T-helper 1 cell treated with Interleukin-12 subunit alpha and Interleukin-12 subunit beta and Interleukin-4 antibody, amounts not matched to agents 30 ng/mL and 1 ng/mL, for 36 hours (primary cell): ENCODE results near the gene KLHL42. TPM values are rescaled to one million over a fixed set of nuclear protein-coding genes. Genes with fewer than 3 reads are reported as not detected.
"Not testable (repeated sequence)": the region's sequence is repeated elsewhere in the genome, so short reads cannot be mapped to it uniquely, and the experiment has no call there.

ENCODE experiments used
- intact Hi-C: fragments of 100-400 bp; cut with micrococcal nuclease; formaldehyde crosslinking; loops from one replicate; pipeline ENCODE4 v1.15.1; 2024
- total RNA-seq: library from RNA; stranded (reverse); gene quantifications from 2 replicates; pipeline ENCODE4 v1.2.3, GENCODE V29; 2022

Gene KLHL42
- total RNA-seq, result 17.5 and 20.5 TPM in 2 replicates

DNA sequence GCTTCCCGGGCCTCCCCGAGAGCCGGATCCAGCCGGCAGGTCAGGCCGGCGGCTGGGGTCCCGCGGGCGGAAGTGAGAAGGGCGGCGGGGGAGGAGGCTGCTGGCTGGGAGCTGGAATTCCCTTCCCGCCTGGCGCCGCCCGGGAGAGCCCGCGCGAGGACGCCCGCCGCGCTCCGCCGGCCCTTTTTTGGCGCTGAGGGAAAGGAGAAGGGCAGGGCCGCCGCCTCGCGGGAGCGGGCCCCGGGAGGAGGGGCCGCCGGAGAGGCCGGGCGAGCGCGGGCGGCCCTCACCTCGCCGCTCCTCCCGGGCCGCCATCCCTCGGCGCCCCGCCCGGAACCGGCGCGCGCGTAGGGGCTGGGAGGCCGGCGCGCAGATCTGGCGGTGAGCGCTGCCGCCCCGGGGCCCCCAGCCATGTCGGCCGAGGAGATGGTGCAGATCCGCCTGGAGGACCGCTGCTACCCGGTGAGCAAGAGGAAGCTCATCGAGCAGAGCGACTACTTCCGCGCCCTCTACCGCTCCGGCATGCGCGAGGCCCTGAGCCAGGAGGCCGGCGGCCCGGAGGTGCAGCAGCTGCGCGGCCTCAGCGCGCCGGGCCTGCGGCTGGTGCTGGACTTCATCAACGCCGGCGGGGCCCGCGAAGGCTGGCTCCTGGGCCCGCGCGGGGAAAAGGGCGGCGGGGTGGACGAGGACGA, at the start of gene KLHL42, which contains the start of gene MANSC4:
Gene KLHL42 (plus strand): TSS at position 314 of the 692 bp plus-strand sequence. CDS start 98 bp downstream, at position 412.
Gene MANSC4 (minus strand): TSS at position 317 of the 692 bp plus-strand sequence. CDS start 8,960 bp downstream, outside the sequence.
- intact Hi-C loops, result loop anchor here (1.0 to 5.0 kb wide), 6 partner anchors 17 to 843 kb away; partner anchors contain the start of genes FGFR1OP2, INTS13 and MRPS35

DNA sequence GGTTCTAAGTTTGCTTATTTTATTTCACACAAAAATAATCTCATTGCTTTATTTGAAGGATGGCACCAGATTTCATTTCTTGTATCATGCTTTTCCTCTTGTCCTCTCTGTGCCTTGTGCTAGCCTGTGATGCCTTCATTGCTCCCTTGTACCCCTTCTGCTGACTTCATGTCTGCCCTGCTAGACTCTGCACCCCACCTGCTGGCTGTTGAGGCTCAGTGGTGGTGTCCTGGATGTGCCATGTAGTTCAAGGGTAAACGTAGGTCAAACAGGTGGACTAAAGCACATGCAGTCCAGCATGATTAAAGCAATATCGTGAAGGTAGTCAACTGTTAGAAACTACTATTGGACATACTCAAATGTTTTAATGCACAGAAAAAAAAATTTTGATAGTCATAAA, 47.8 kb upstream of the KLHL42 start:
- intact Hi-C loops, result loop anchor here (2.0 kb wide), 1 partner anchor 49 kb away; the partner anchor contains the start of genes KLHL42 and MANSC4

DNA sequence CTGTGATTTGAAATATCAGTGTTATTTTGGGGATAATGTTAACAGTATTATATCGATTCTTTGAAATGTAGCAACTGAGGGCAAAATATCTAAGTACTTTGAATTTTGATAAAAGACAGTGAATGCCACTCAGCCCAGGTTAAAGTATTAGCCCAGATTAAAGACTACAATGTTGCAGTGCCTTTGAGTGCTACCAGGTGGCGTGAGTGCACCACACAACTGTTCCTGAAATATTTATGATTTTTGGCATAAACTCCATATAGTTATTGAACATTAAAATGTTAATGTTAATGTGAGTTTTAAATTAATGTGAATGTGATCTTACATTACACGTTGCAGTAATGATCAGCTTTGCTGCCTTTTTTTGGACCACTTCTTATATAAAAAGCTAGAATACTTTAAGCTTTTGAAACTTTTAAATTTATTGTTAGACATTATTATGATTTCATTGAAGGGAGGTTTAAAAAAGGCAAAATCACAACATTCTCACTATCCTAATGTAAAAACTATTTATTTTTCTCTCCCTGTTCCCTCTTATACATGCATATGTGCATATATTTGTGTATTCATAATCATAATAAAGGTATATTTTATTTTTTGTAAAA, 46.9 kb upstream of the KLHL42 start:
- intact Hi-C loops, result loop anchor here (1.0 to 2.0 kb wide), 4 partner anchors 48 to 1265 kb away; partner anchors contain the start of genes KLHL42 and MANSC4

DNA sequence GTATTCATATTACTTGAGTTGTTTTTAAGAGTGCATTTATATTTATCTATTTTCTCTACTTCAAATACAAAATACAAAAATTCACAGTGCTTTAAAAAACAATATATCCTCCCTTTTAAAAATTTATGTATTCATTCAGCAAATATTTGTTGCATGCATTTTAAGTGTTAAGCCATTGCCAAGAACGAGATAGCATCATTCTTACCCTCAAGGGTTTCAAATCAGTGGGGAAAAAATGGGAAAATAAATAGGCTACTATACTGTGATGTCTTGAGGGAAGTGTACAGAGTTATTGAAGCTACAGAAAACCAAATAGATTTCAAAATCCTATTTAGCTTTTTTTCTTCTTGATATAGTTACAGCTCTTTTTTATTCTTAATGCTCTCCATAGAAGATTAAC, 46.2 kb upstream of the KLHL42 start:
- intact Hi-C loops, result loop anchor here (1.0 to 2.0 kb wide), 4 partner anchors 47 to 1265 kb away; partner anchors contain the start of genes KLHL42 and MANSC4

GRCh38 chr12:27734321-27734720, 45.7 kb upstream of the KLHL42 start:
- intact Hi-C loops, result not testable (repeated sequence)

- intact Hi-C loops, result no loop called here
Observed at GRCh38 chr12:27743601-27744000, 36.4 kb upstream of the KLHL42 start.

- intact Hi-C loops, result loop anchor here (2.0 kb wide), 1 partner anchor 17 kb away; no protein-coding TSS in a partner anchor
Observed at GRCh38 chr12:27745734-27746133, 34.3 kb upstream of the KLHL42 start.

DNA sequence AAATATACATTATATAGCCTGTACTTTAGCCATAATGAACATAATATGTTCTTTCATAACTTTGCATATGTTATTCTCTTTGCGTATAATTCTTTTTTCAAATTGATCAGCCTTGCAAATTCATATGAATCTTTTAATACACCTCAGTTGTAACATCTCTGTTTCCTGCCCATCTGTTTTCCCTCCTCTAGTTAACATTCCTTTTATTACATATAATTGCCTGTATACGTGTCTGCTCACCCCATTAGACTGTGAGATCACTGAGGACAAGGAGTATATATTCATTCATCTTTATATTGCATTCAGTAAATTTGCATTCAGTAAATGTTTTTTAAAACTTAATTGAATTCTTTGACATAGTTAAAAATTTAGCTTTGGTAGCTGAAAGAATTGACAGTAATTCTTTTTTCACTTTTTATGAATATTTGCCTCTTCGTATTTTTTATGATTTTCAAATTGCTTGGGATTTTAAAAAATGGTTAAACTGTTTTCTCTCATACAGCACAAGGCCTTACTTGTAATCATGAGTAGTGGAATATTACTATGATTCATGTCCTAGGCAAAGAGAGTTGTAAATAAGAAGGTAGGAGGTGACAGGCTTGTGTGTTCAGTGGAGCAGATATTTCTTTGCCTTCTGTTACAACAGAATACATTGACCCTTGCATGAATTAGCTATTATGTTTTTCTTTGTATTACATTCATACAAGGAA, 32.8 kb upstream of the KLHL42 start:
- intact Hi-C loops, result loop anchor here (2.0 kb wide), 1 partner anchor 16 kb away; no protein-coding TSS in a partner anchor

DNA sequence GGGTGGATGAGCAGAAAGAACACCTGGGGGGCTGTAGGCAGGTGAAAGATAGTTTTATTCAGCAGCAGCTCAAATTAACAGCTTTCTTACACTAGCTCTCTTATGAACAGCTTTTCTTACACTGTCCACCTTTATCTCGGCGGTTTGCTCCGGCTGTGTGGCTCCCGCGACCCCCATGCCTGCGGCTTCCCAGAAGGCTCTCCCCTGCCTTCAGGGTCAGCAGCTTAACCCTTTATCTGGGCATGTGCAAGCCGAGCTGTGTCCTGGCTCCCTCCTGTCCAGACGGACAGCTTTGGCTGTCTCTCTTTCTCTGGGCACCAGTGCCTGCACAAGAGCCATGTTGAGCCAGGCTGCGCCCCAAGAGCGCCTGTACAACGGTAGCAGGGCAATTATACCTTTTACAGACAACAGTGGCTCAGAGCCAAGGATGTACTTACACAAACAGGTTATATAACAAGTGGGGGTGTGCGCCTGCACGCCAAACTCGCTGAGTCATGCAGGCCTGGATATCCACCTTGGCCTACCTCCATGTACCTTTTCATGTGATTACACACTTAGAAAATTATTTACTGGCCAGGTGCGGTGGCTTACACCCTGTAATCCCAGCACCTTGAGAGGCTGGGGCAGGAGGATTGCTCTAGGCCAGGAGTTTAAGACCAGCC, 28.5 kb upstream of the KLHL42 start:
- intact Hi-C loops, result no loop called here

DNA sequence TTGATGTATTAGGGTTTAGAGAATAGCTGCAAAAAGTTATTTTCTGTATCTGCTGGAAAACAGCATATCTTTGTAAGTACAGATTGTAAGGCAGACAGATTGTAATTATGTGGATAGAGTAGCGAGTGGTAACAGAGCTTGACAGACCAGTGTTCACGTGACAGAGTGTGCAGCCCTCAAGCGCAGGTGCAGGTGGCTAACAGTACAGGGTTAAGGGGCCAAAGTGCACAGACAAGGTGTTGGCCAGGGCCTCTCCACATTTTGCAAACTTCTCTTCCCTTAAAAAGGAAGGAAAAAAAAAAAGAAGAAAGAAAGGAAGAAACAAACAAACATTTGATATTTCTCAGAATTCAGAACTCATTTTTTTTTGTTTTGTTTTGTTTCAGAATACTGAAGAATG, 25.2 kb upstream of the KLHL42 start:
- intact Hi-C loops, result no loop called here

- intact Hi-C loops, result no loop called here
Observed at GRCh38 chr12:27756670-27757195, 23.3 kb upstream of the KLHL42 start.

DNA sequence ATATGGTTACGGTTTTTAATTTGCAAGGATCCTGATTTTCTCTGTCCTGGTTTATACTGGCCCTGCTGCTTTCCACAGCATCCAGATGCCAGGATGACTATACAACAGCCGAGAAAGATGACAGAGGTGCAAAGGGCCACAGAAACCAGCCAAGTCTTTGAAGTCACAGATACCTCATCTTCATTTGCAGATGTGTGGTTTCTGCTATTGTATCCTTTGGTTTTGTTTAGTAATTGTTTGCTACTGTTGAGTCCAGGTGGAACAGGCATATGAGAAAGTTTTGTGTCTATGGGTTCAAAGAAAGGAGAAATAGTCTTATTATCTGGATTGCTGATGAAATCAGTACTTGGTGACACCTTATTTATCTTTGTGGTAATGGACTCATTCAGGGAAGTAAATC, 17.3 kb upstream of the KLHL42 start:
- intact Hi-C loops, result loop anchor here (2.0 kb wide), 2 partner anchors 16 to 18 kb away; partner anchors contain the start of genes KLHL42 and MANSC4

- intact Hi-C loops, result no loop called here
Observed at GRCh38 chr12:27766587-27766986, 13.4 kb upstream of the KLHL42 start.

GRCh38 chr12:27769142-27769673, 10.8 kb upstream of the KLHL42 start:
- intact Hi-C loops, result no loop called here

GRCh38 chr12:27771481-27772327, 8.3 kb upstream of the KLHL42 start:
- intact Hi-C loops, result no loop called here

DNA sequence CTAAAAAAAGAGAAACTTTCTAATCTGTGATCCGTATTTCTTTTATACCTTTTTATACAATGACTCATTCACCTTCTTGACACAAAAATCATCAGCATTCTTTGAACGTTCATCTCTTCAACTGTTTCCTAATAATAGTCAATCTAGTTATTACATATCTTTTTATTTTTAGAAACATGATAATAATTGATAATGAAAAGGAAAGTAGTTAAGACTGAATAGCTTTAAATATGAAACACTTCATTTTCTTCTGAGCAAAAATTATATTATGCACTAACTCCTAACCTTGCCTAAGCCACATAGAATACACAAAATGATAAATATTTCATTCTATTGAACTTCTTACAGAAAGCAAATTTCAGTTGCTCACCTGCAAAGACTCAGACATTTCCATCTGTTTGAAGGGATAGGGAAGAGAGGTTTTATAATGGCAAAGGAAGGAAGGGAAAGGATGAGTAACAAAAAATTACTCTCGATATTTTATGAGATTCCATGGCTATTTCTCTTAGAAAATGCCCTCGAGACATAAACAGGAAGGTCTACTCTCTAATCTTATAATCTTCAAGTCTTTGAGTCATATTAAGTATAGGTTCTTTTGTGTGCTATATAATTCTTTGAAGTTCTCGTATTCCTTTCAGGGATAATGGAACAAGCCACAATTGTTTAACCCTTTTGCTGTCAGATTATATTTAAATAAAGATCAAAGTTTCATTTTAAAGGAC, 7.5 kb upstream of the KLHL42 start:
- intact Hi-C loops, result no loop called here

DNA sequence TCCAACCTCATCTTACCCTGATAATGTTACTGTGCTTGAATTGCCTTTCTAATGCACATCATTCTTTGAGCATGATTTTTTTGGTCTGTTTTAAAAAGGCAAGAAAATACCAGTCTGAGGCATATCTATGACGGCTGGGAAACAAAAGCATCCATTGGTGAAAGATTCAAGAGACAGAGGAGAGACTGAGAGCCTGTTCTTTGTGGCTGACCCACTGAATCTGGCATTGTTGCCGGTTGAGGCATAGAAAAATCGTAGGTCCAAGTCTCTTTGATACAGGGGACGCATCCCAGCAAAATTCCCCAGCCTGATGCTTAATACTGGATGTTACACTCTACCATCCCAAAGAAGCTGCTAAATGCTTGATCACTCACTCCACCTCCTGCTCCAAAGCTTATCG, 2.9 kb upstream of the KLHL42 start:
- intact Hi-C loops, result no loop called here

- intact Hi-C loops, result no loop called here
Observed at GRCh38 chr12:27778206-27778605, 1.8 kb upstream of the KLHL42 start.

DNA sequence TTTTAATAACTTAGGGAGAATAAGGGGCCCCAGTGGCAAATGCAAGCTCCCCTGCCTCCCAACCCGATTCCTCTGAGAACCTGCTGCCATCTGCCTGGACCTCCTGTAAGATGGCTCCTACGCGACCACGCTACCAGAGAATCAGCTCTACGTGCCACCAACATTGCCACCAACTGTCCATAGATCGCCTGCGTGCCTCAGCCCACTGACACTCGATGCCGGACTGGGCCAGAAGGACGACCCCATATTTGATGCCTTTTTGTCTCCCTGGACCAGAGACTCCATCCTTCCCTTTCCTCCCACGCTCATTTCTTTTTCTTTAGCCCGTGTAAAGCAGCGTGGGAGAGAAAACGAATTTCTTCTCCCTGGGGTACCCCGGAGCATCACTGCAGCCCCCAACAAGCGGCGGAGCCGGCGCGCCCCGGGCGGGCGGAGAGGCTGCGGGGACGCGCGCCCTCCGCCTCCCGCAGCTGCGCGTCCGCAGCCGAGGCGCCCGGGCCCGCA, 565 bp upstream of the KLHL42 start:
- intact Hi-C loops, result no loop called here
